GM12878 (cell line): ENCODE data around the gene LIM2. TPM values are rescaled to one million over a fixed set of nuclear protein-coding genes. Genes with fewer than 3 reads are reported as not detected.

Source experiments
- ATAC-seq: fragments of 200-7000 bp; cut with Tn5 transposase; 3 replicates; pipeline ENCODE4 v1.9.1; 2020; ENCODE audit warnings: mild to moderate bottlenecking, moderate library complexity
- BruUV-seq: library from RNA; stranded (reverse); fragments of 400-500 nt; replicated peaks from 2 replicates; lab custom pipeline; 2021; lab: Mats Ljungman, UMichigan
- CTCF ChIA-PET: fragments of 300-600 bp; sonication (Branson Sonifier 250); formaldehyde crosslinking; extraction: SDS; loops from one replicate; lab custom pipeline; 2021; ENCODE audit warnings: inconsistent platforms; lab: Yijun Ruan, JAX
- POLR2A ChIA-PET: fragments of 350-600 bp; formaldehyde crosslinking; extraction: SDS; loops from one replicate; lab custom pipeline; 2021; ENCODE audit warnings: inconsistent platforms; lab: Charles Lee
- RAD21 ChIA-PET: fragments of 300-600 bp; sonication (Branson Sonifier 250); formaldehyde crosslinking; loops from one replicate; lab custom pipeline; 2023; ENCODE audit warnings: antibody characterized with exemption; ENCODE audit not compliant: unreplicated experiment; lab: Charles Lee
- SMC1A ChIA-PET: fragments of 300-600 bp; sonication (Branson Sonifier 250); formaldehyde crosslinking; loops from one replicate; lab custom pipeline; 2023; ENCODE audit not compliant: unreplicated experiment, uncharacterized antibody; lab: Charles Lee
- DNase-seq: peaks from one replicate; pipeline ENCODE4 v3.0.0-alpha.2; 2011; ENCODE audit warnings: low read depth, low spot score
- FAIRE-seq: peaks from 3 replicates; lab custom pipeline; 2011; peaks lifted over from hg19 to GRCh38; lab: Jason Lieb, UNC
- H2AFZ ChIP-seq: 2 replicates; pipeline ENCODE4 v1.6.0; 2011; ENCODE audit warnings: low read depth, low read length, control low read depth; ENCODE audit not compliant: control insufficient read depth
- H3K27ac ChIP-seq: 2 replicates; pipeline ENCODE4 v1.5.1; 2011; ENCODE audit warnings: control low read depth; ENCODE audit not compliant: control insufficient read depth, insufficient read depth
- H3K27me3 ChIP-seq, 2 experiments: replicated peaks in 1 of 2; 2 replicates each; pipeline versions ENCODE4 v1.6.0 to v1.6.1; 2011; ENCODE audit warnings: low read length in 1 of 2; ENCODE audit not compliant: control insufficient read depth in 2 of 2, insufficient read depth in 2 of 2
- H3K36me3 ChIP-seq, 2 experiments: 2 replicates each; pipeline ENCODE4 v1.5.1; 2011; ENCODE audit warnings: low read length in 1 of 2; ENCODE audit not compliant: control insufficient read depth in 2 of 2, insufficient read depth in 2 of 2
- H3K4me1 ChIP-seq: 2 replicates; pipeline ENCODE4 v1.6.1; 2011; ENCODE audit warnings: mild to moderate bottlenecking, low read length, moderate library complexity, mixed read lengths; ENCODE audit not compliant: control insufficient read depth, insufficient read depth
- H3K4me2 ChIP-seq: 2 replicates; pipeline ENCODE4 v1.6.0; 2011; ENCODE audit warnings: control low read depth; ENCODE audit not compliant: control insufficient read depth, insufficient read depth
- H3K4me3 ChIP-seq: fragments of 200-600 bp; sonication (generic); 2 replicates; pipeline ENCODE4 v1.5.1; 2016
- H3K79me2 ChIP-seq: 2 replicates; pipeline ENCODE4 v1.6.0; 2011; ENCODE audit warnings: low read length; ENCODE audit not compliant: control insufficient read depth, insufficient read depth
- H3K9ac ChIP-seq: 2 replicates; pipeline ENCODE4 v1.8.0; 2011; ENCODE audit warnings: low read length, control low read depth, mixed read lengths; ENCODE audit not compliant: control insufficient read depth, insufficient read depth
- H3K9me3 ChIP-seq: replicated peaks from 3 replicates; pipeline ENCODE4 v1.5.1; 2011; ENCODE audit warnings: mild to moderate bottlenecking, low read length; ENCODE audit not compliant: control insufficient read depth, insufficient read depth
- H4K20me1 ChIP-seq: 2 replicates; pipeline ENCODE4 v1.6.0; 2011; ENCODE audit not compliant: control insufficient read depth, insufficient read depth
- LARP7 ChIP-seq: fragments of 450-650 bp; IDR thresholded peaks from 2 replicates; pipeline ENCODE4 v1.6.1; 2017; ENCODE audit warnings: mild to moderate bottlenecking
- WGBS: methylation state at CpG from one replicate; pipeline ENCODE4 v1.1.6; 2016; ENCODE audit warnings: low lambda C conversion rate; ENCODE audit not compliant: insufficient replicate concordance, insufficient coverage; ENCODE audit errors: missing lambda C conversion rate; 5-methylcytosine and 5-hydroxymethylcytosine counted together
- in situ Hi-C: fragments of 300-500 bp; cut with MboI; formaldehyde crosslinking; loops from 9 replicates; pipeline ENCODE4 v1.14.3; 2018; ENCODE audit warnings: mixed read lengths
- intact Hi-C: fragments of 100-400 bp; cut with micrococcal nuclease; formaldehyde crosslinking; loops from one replicate; pipeline ENCODE4 v1.14.2; 2022; ENCODE audit not compliant: unreplicated experiment
- polyA plus RNA-seq, 11 experiments: library from polyadenylated mRNA; depleted of rRNA in 4 of 11; unstranded in 6 of 11; stranded (reverse) in 5 of 11; fragments of >200 nt; fragmentation: Nextera tagmentation in 4 of 11; fragmentation: Illumina TruSeq in 1 of 11; extraction: Ambion mirVana in 4 of 11; extraction: Trizol in 1 of 11; gene quantifications; 1 replicate in 1 of 11; 2 replicates in 10 of 11; pipeline versions ENCODE4 v1.2.1 to v1.2.3, GENCODE V29; 2011 to 2016; ENCODE audit warnings: inconsistent platforms in 2 of 11, missing spikeins in 2 of 11, low read depth in 1 of 11
- total RNA-seq, 4 experiments: library from RNA; depleted of rRNA in 3 of 4; stranded (reverse); fragments of >200 nt in 3 of 4; fragmentation: Illumina TruSeq in 1 of 4; extraction: Trizol in 1 of 4; gene quantifications; 2 replicates each; pipeline versions ENCODE4 v1.2.1 to v1.2.3, GENCODE V29; 2013 to 2021
- TF ChIP-seq, protein P1 (sequence below): fragments of 450-650 bp; formaldehyde crosslinking; IDR thresholded peaks from 2 replicates; pipeline ENCODE4 v1.4.0; 2022; ENCODE audit warnings: mild to moderate bottlenecking, moderate library complexity

The LIM2 gene
- total and polyA plus RNA-seq, 10 of the 15 experiments (the other 5 are each of a cell fraction or from before 2014, with no cell fraction given), result not detected

DNA sequence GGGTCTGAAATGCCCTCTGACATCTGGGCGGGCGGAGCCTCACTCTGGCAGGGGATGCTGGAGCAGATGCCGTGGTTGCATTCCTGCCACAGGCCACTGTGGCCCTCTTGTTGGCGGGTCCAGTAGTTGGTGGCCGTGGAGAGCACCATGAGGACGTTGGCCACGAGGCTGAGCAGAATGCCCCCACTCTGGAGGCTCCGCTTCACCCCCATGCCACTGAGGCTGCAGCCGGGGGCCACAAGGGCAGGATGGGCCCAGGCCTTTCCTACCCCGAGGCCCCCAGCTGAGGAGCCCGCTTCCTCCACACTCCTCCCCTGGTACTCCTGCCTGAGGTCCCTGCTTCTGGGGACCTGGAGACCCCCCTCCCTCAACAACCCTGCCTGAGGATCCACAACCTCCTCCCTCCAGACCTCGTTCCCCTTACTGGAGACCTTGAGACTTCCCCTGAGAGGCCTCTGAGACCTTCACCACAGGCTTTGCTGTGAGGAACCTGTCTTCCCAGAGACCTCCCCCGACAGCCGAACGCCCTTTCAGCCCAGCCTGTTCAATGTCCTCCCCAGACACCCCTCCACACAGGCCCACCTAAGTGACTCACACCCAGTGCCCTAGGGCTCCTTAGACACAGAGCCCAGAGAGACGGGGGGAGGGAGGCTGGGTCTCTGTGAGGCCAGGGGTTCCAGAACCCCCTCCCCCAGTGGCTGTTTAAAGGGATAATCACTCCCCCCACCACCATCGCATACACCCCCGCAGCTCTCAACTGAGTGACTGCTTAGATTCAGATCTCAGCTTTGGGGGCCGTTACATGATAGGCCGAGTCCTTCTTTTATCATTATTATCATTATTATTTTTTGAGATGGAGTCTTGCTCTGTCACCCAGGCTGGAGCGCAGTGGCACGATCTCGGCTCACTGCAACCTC lies 19.1 kb downstream of the LIM2 start, which contains the start of gene CLDND2:
Gene CLDND2, minus strand, starts transcription at position 638 of the 917 bp plus-strand sequence. Its CDS starts 426 bp downstream, at position 212.
- TF ChIP-seq, protein P1, sequence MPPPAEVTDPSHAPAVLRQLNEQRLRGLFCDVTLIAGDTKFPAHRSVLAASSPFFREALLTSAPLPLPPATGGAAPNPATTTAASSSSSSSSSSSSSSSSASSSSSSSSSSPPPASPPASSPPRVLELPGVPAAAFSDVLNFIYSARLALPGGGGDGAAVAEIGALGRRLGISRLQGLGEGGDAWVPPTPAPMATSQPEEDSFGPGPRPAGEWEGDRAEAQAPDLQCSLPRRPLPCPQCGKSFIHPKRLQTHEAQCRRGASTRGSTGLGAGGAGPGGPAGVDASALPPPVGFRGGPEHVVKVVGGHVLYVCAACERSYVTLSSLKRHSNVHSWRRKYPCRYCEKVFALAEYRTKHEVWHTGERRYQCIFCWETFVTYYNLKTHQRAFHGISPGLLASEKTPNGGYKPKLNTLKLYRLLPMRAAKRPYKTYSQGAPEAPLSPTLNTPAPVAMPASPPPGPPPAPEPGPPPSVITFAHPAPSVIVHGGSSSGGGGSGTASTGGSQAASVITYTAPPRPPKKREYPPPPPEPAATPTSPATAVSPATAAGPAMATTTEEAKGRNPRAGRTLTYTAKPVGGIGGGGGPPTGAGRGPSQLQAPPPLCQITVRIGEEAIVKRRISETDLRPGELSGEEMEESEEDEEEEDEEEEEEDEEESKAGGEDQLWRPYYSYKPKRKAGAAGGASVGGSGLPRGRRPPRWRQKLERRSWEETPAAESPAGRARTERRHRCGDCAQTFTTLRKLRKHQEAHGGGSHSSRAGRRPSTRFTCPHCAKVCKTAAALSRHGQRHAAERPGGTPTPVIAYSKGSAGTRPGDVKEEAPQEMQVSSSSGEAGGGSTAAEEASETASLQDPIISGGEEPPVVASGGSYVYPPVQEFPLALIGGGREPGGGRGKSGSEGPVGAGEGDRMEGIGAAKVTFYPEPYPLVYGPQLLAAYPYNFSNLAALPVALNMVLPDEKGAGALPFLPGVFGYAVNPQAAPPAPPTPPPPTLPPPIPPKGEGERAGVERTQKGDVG, result no peak
- peak; percentile 43; the same call in 1 of the 2 replicates for TF ChIP-seq LARP7
- TF ChIP-seq, all 136 proteins: peak for 1
- Histone ChIP-seq H3K27me3 (no peaks in the 10 kb centered on the region), H3K36me3 (no peaks in the 10 kb centered on the region), H3K27ac (peak within 1 kb of the TSS; percentile 56), H4K20me1 (no peaks in the 10 kb centered on the region), H3K79me2 (peaks cover 18% of the 10 kb centered on the region), H3K9me3 (no peaks in the 10 kb centered on the region), H3K4me2 (peak within 1 kb of the TSS; percentile 89), H3K9ac (peak within 1 kb of the TSS; percentile 52), H3K4me1 (peaks cover 32% of the 10 kb centered on the region), H2AFZ (peak within 1 kb of the TSS; percentile 85), H3K4me3 (peak within 1 kb of the TSS; percentile 82)
- intact Hi-C loops (no loop called here), in situ Hi-C loops (loop anchor here (10.0 to 25.0 kb wide), 2 partner anchors 554 to 1031 kb away; partner anchors contain the start of gene KCNC3)
- WGBS, result 54% methylated on average over 22 of the region's 23 CpGs
- ChIA-PET CTCF (interaction anchor here (0.6 to 2.4 kb wide), 8 partner anchors 8 to 72 kb away, joined by 3 to 12 read pairs (median 4); no protein-coding TSS in a partner anchor), SMC1A (interaction anchor here (1.2 to 1.9 kb wide), 4 partner anchors 7 to 49 kb away, joined by 5 to 10 read pairs (median 6); partner anchors contain the start of gene SIGLEC10), POLR2A (interaction anchor here (1.1 to 2.8 kb wide), 8 partner anchors 8 to 73 kb away, joined by 3 to 64 read pairs (median 8); partner anchors contain the start of gene SIGLEC10), RAD21 (interaction anchor here (0.5 to 2.3 kb wide), 7 partner anchors 8 to 48 kb away, joined by 3 to 34 read pairs (median 6); partner anchors contain the start of gene SIGLEC10)
- ATAC-seq (no peak), FAIRE-seq (no peak), DNase-seq (no peak)
- BruUV-seq, result no TSS peak
